ENCODE results near the gene ZCCHC7.

DNA sequence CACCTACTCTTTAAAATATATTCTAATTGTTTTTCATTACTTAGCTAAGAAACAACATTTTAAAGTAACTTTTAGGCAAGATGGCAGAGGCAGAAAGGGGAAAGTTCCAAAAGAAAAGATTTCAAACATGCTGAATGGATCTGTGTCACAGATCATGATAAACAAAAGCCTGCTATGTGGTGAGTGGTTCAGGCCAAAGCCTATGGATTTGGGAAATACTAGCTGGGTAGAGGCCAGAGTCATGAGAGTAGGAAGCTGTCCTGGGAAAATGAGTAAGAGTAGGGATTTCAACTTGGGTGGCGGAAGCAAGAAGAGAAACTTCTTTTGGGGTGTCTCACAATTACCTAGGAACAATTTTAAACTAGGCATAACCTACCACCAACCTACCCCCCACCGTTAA, 233.4 kb downstream of the ZCCHC7 start:
- TF ChIP-seq, protein P1, sequence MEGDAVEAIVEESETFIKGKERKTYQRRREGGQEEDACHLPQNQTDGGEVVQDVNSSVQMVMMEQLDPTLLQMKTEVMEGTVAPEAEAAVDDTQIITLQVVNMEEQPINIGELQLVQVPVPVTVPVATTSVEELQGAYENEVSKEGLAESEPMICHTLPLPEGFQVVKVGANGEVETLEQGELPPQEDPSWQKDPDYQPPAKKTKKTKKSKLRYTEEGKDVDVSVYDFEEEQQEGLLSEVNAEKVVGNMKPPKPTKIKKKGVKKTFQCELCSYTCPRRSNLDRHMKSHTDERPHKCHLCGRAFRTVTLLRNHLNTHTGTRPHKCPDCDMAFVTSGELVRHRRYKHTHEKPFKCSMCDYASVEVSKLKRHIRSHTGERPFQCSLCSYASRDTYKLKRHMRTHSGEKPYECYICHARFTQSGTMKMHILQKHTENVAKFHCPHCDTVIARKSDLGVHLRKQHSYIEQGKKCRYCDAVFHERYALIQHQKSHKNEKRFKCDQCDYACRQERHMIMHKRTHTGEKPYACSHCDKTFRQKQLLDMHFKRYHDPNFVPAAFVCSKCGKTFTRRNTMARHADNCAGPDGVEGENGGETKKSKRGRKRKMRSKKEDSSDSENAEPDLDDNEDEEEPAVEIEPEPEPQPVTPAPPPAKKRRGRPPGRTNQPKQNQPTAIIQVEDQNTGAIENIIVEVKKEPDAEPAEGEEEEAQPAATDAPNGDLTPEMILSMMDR (IDR thresholded peaks at IDR 0.05; ENCODE audit: low read depth, low read length, poor library complexity, severe bottlenecking): no peak
- TF ChIP-seq EZH2phosphoT487 (IDR thresholded peaks at IDR 0.05; ENCODE audit: borderline replicate concordance, low read length): no peak
